WTC11 (cell line): ENCODE data around the gene IQGAP2. TPM values are rescaled to one million over a fixed set of nuclear protein-coding genes. Genes with fewer than 3 reads are reported as not detected.

Source experiments
- ATAC-seq: fragments of 200-7000 bp; cut with Tn5 transposase; 2 replicates; pipeline ENCODE4 v1.10.0; 2021; ENCODE audit warnings: mild to moderate bottlenecking, moderate library complexity
- CTCF ChIA-PET: fragments of 300-600 bp; sonication (Branson Sonifier 250); formaldehyde crosslinking; loops from one replicate; lab custom pipeline; 2021; ENCODE audit warnings: antibody characterized with exemption; lab: Charles Lee
- POLR2A ChIA-PET: fragments of 350-600 bp; sonication (Branson Sonifier 250); formaldehyde crosslinking; loops from one replicate; lab custom pipeline; 2021; ENCODE audit warnings: antibody characterized with exemption; lab: Charles Lee
- DNase-seq: peaks from one replicate; pipeline ENCODE4 v3.0.0; 2021; ENCODE audit warnings: low spot score
- H3K27ac Mint-ChIP-seq: 2 replicates; pipeline ENCODE4 v1.8.0; 2021; ENCODE audit warnings: mixed read lengths
- H3K27me3 Mint-ChIP-seq: 2 replicates; pipeline ENCODE4 v1.8.0; 2021; ENCODE audit warnings: low read depth, mild to moderate bottlenecking, moderate library complexity, mixed read lengths
- H3K36me3 Mint-ChIP-seq: 2 replicates; pipeline ENCODE4 v1.8.0; 2021; ENCODE audit warnings: mixed read lengths
- H3K4me1 Mint-ChIP-seq: 2 replicates; pipeline ENCODE4 v1.8.0; 2022; ENCODE audit warnings: mixed read lengths
- H3K4me3 Mint-ChIP-seq: 2 replicates; pipeline ENCODE4 v1.8.0; 2021; ENCODE audit warnings: mild to moderate bottlenecking, moderate library complexity, mixed read lengths
- H3K9me3 Mint-ChIP-seq: 2 replicates; pipeline ENCODE4 v1.8.0; 2021; ENCODE audit warnings: mixed read lengths
- ATF2 ChIP-seq: sonication (generic); formaldehyde crosslinking; IDR thresholded peaks from 2 replicates; pipeline ENCODE4 v1.8.1; 2022; ENCODE audit warnings: low read depth, missing genetic modification reagents, borderline replicate concordance
- CBFB ChIP-seq: sonication (generic); formaldehyde crosslinking; IDR thresholded peaks from 2 replicates; pipeline ENCODE4 v1.8.1; 2022; ENCODE audit warnings: mild to moderate bottlenecking, low read depth, missing genetic modification reagents
- FOXJ3 ChIP-seq: sonication (generic); formaldehyde crosslinking; IDR thresholded peaks from 2 replicates; pipeline ENCODE4 v1.9.0; 2021; ENCODE audit warnings: missing genetic modification reagents, mild to moderate bottlenecking, borderline replicate concordance
- GRHL2 ChIP-seq: fragments of 250-450 bp; sonication (Bioruptor Pico); IDR thresholded peaks from 2 replicates; pipeline ENCODE4 v1.8.0; 2022; ENCODE audit warnings: mild to moderate bottlenecking, moderate library complexity; ENCODE audit not compliant: insufficient replicate concordance, severe bottlenecking
- HMGA2 ChIP-seq: fragments of 250-450 bp; sonication (Bioruptor Pico); IDR thresholded peaks from 2 replicates; pipeline ENCODE4 v1.4.0; 2021; ENCODE audit warnings: mild to moderate bottlenecking, moderate library complexity
- JAZF1 ChIP-seq: fragments of 250-450 bp; sonication (Bioruptor Pico); IDR thresholded peaks from 2 replicates; pipeline ENCODE4 v1.9.0; 2021; ENCODE audit warnings: moderate library complexity, mild to moderate bottlenecking, inconsistent platforms
- NFATC4 ChIP-seq: fragments of 250-450 bp; sonication (Bioruptor Pico); IDR thresholded peaks from 2 replicates; pipeline ENCODE4 v1.9.0; 2021; ENCODE audit warnings: mild to moderate bottlenecking
- OVOL2 ChIP-seq: fragments of 250-450 bp; sonication (Bioruptor Pico); IDR thresholded peaks from 2 replicates; pipeline ENCODE4 v1.9.0; 2021; ENCODE audit warnings: mild to moderate bottlenecking, borderline replicate concordance
- RORB ChIP-seq: fragments of 250-450 bp; sonication (Bioruptor Pico); IDR thresholded peaks from 2 replicates; pipeline ENCODE4 v1.9.0; 2021; ENCODE audit warnings: mild to moderate bottlenecking
- SMAD3 ChIP-seq: sonication (generic); formaldehyde crosslinking; IDR thresholded peaks from 2 replicates; pipeline ENCODE4 v1.8.0; 2022; ENCODE audit warnings: missing genetic modification reagents, mild to moderate bottlenecking, borderline replicate concordance
- SMAD4 ChIP-seq: sonication (generic); formaldehyde crosslinking; IDR thresholded peaks from 2 replicates; pipeline ENCODE4 v1.8.0; 2022; ENCODE audit warnings: mild to moderate bottlenecking, missing genetic modification reagents
- SOX15 ChIP-seq: fragments of 250-450 bp; sonication (Bioruptor Pico); IDR thresholded peaks from 2 replicates; pipeline ENCODE4 v1.9.0; 2021; ENCODE audit warnings: mild to moderate bottlenecking
- TCF7 ChIP-seq: sonication (generic); formaldehyde crosslinking; IDR thresholded peaks from 2 replicates; pipeline ENCODE4 v1.8.0; 2022; ENCODE audit warnings: mild to moderate bottlenecking, low read depth, missing genetic modification reagents, moderate library complexity
- ZNF138 ChIP-seq: sonication (generic); formaldehyde crosslinking; conservative IDR thresholded peaks from 2 replicates; pipeline ENCODE4 v1.8.1; 2022; ENCODE audit warnings: mild to moderate bottlenecking, moderate library complexity, missing genetic modification reagents
- ZNF219 ChIP-seq: sonication (generic); formaldehyde crosslinking; IDR thresholded peaks from 2 replicates; pipeline ENCODE4 v1.8.0; 2023; ENCODE audit warnings: missing genetic modification reagents, mild to moderate bottlenecking, borderline replicate concordance
- ZNF232 ChIP-seq: sonication (generic); formaldehyde crosslinking; IDR thresholded peaks from 2 replicates; pipeline ENCODE4 v1.8.0; 2022; ENCODE audit warnings: mild to moderate bottlenecking, missing genetic modification reagents
- ZNF423 ChIP-seq: fragments of 250-450 bp; sonication (Bioruptor Pico); IDR thresholded peaks from 2 replicates; pipeline ENCODE4 v2.1.2; 2022; ENCODE audit warnings: mild to moderate bottlenecking, moderate library complexity
- ZNF425 ChIP-seq: fragments of 250-450 bp; sonication (Bioruptor Pico); conservative IDR thresholded peaks from 2 replicates; pipeline ENCODE4 v1.9.0; 2021; ENCODE audit warnings: mild to moderate bottlenecking
- total RNA-seq: library from RNA; stranded (reverse); gene quantifications from 3 replicates; pipeline ENCODE4 v1.2.3, GENCODE V29; 2021
- TF ChIP-seq, protein P1 (sequence below): sonication (generic); formaldehyde crosslinking; IDR thresholded peaks from 2 replicates; pipeline ENCODE4 v1.8.0; 2022; ENCODE audit warnings: mild to moderate bottlenecking, missing genetic modification reagents
- TF ChIP-seq, protein P2 (sequence below): sonication (generic); formaldehyde crosslinking; IDR thresholded peaks from 2 replicates; pipeline ENCODE4 v1.8.1; 2023; ENCODE audit warnings: mild to moderate bottlenecking, missing genetic modification reagents, moderate library complexity
- TF ChIP-seq, protein P3 (sequence below): sonication (generic); formaldehyde crosslinking; IDR thresholded peaks from 2 replicates; pipeline ENCODE4 v1.8.0; 2022; ENCODE audit warnings: mild to moderate bottlenecking, missing genetic modification reagents

The IQGAP2 gene
- total RNA-seq, 1 experiment from 2014 or later = 70.6 TPM

GRCh38 chr5:76470976-76471375, 67.9 kb downstream of the IQGAP2 start:
- Mint-ChIP-seq H3K4me3 (no peak overlapping the region), H3K27me3 (no peaks in the 10 kb centered on the region), H3K9me3 (peaks cover 26% of the 10 kb centered on the region), H3K4me1 (peaks cover 37% of the 10 kb centered on the region), H3K27ac (no peak overlapping the region), H3K36me3 (peaks cover 34% of the 10 kb centered on the region)
- ChIA-PET CTCF (interaction anchor here (0.9 kb wide), 1 partner anchor 73 kb away, joined by 3 read pairs; no protein-coding TSS in a partner anchor), POLR2A (no interaction called here)
- no peak for ATAC-seq
- TF ChIP-seq CBFB (CRISPR knock-in tag) (no peak), FOXJ3 (CRISPR knock-in tag) (no peak), SMAD3 (no peak), ZNF138 (CRISPR knock-in tag) (no peak), TCF7 (CRISPR knock-in tag) (no peak), RORB (CRISPR knock-in tag) (no peak), NFATC4 (no peak), SMAD4 (no peak), ZNF425 (CRISPR knock-in tag) (no peak), ATF2 (CRISPR knock-in tag) (no peak)
- TF ChIP-seq, protein P1, sequence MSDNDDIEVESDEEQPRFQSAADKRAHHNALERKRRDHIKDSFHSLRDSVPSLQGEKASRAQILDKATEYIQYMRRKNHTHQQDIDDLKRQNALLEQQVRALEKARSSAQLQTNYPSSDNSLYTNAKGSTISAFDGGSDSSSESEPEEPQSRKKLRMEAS = no peak
- TF ChIP-seq, protein P2, sequence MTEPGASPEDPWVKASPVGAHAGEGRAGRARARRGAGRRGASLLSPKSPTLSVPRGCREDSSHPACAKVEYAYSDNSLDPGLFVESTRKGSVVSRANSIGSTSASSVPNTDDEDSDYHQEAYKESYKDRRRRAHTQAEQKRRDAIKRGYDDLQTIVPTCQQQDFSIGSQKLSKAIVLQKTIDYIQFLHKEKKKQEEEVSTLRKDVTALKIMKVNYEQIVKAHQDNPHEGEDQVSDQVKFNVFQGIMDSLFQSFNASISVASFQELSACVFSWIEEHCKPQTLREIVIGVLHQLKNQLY (CRISPR knock-in tag) = no peak
- TF ChIP-seq, protein P3, sequence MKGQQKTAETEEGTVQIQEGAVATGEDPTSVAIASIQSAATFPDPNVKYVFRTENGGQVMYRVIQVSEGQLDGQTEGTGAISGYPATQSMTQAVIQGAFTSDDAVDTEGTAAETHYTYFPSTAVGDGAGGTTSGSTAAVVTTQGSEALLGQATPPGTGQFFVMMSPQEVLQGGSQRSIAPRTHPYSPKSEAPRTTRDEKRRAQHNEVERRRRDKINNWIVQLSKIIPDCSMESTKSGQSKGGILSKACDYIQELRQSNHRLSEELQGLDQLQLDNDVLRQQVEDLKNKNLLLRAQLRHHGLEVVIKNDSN (CRISPR knock-in tag) = no peak
- DNase-seq = no peak

GRCh38 chr5:76471406-76471805, 68.3 kb downstream of the IQGAP2 start:
- TF ChIP-seq ZNF423 (no peak), GRHL2 (CRISPR knock-in tag) (no peak), FOXJ3 (CRISPR knock-in tag) (no peak), ZNF138 (CRISPR knock-in tag) (no peak)
- ChIA-PET CTCF (interaction anchor here (0.9 kb wide), 1 partner anchor 73 kb away, joined by 3 read pairs; no protein-coding TSS in a partner anchor), POLR2A (no interaction called here)
- no peak for ATAC-seq
- Mint-ChIP-seq H3K27me3 (no peaks in the 10 kb centered on the region), H3K9me3 (peaks cover 26% of the 10 kb centered on the region), H3K4me3 (no peak overlapping the region), H3K4me1 (peaks cover 41% of the 10 kb centered on the region), H3K36me3 (peaks cover 34% of the 10 kb centered on the region), H3K27ac (no peak overlapping the region)
- DNase-seq = no peak

- Mint-ChIP-seq H3K27ac (no peak overlapping the region), H3K4me3 (no peak overlapping the region), H3K27me3 (no peaks in the 10 kb centered on the region), H3K4me1 (peaks cover 41% of the 10 kb centered on the region), H3K9me3 (peaks cover 26% of the 10 kb centered on the region), H3K36me3 (peaks cover 34% of the 10 kb centered on the region)
- ChIA-PET CTCF (no interaction called here), POLR2A (no interaction called here)
- DNase-seq (no peak), ATAC-seq (no peak)
- TF ChIP-seq HMGA2 (no peak), ZNF232 (CRISPR knock-in tag) (no peak), SOX15 (CRISPR knock-in tag) (no peak), OVOL2 (CRISPR knock-in tag) (no peak), ZNF219 (no peak), JAZF1 (CRISPR knock-in tag) (no peak)
Observed at GRCh38 chr5:76471987-76472334, 68.9 kb downstream of the IQGAP2 start.
